Measurements from ENCODE around the gene SERPINE1.

SERPINE1 gene

DNA sequence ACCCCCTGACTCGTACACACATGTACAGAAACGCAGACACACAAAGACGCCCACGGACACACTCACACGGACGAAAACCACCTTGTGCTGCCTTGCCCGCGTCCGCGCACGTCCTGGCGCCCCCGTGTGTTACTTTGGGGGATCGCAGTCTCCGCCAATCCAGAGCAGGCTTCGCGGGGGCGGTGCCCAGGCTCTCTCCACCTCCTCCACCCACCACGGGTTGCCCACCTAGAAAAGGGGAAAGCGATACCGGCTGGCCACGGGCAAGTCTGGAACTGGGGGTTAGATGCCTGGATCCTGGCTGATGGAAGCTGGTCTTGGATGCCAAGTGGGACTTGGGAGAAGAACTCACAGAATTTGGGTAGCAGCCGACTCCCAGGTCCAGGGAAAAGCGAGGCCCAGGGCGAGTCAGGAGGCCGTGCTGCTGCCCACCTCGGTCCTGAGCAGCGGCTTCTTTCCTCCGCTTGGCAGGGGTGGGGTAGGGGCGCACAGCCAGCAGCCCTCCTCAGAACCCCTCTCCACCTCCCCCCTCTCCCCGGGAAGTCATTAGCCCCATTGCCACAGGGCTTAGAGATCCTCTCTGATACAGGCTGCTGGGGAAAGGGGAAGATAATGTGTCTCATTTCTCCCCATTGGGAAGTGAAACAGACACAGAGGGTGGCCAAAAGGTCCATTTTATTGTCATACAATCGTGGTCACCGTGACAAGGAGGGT is 43.1 kb downstream of the SERPINE1 start:
- no peak for TF ChIP-seq GATA1 (IDR thresholded peaks at IDR 0.05; ENCODE audit: low read depth, low read length)
- TF ChIP-seq POLR2A (IDR thresholded peaks at IDR 0.05; ENCODE audit: low read length), result no peak
- DNase-seq, result peak; percentile 65 to 84

DNA sequence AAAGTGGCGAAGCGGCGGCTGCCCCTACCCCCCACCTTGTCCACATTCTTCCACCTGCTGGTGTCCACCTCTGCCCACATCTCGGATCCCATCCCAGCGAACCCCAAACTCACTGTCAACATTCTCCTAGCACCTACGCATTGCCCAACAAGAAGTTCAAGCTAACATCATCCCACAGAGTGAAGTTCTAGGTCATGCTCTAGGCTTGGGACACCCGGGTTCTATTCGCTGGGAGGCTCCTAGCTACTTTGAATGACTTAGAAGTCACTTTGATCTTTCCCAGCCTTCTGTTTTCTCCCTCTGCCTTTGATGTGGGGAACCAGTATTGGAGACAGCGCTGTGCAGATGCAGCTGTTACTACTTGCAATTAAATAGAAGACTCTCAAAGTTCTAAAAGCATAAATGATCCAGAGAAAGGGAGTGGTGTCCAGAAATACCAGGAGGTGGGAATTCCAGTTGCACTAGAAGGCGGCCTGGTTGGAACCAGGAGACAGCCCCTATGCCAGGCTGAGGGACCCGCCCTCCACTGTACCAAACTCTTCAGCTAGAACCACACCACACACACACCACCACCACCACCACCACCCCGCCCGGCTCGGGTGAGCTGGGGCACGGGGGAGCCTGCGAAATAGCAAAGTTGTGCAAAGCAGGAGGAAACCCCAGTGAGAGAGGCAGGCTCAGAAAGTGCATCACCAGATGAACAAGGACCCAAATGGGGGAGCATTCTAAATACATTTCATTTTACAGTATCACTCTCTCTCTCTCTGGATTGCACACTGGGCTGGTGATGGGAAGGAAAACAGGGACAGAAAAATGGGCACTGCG is 43.9 kb downstream of the SERPINE1 start:
- TF ChIP-seq POLR2A (IDR thresholded peaks at IDR 0.05; ENCODE audit: low read length) (no peak), GATA1 (IDR thresholded peaks at IDR 0.05; ENCODE audit: low read depth, low read length) (no peak)
- no peak for DNase-seq

DNA sequence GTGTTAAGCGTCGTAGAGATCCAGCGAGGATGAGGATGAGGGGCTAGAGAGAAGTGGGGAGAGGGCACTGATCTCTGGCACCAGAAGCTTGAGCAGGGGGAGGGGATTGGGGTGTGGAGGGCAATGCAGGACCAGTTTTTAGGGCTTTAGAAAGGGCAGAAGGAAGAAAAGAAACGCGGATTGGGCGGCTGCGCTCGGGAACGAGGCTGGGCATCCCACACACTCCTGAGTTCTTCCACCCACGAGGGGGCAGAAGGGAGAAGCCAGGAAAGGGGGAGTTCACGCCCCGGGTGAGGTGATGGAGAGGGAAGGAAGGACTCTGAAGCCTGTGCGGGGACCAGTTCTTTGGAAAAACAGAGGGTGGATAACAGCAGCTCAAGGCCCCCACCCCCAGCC is 44.5 kb downstream of the SERPINE1 start:
- TF ChIP-seq GATA1 (IDR thresholded peaks at IDR 0.05; ENCODE audit: low read depth, low read length) (no peak), POLR2A (IDR thresholded peaks at IDR 0.05; ENCODE audit: low read length) (no peak)
- DNase-seq, result no peak

DNA sequence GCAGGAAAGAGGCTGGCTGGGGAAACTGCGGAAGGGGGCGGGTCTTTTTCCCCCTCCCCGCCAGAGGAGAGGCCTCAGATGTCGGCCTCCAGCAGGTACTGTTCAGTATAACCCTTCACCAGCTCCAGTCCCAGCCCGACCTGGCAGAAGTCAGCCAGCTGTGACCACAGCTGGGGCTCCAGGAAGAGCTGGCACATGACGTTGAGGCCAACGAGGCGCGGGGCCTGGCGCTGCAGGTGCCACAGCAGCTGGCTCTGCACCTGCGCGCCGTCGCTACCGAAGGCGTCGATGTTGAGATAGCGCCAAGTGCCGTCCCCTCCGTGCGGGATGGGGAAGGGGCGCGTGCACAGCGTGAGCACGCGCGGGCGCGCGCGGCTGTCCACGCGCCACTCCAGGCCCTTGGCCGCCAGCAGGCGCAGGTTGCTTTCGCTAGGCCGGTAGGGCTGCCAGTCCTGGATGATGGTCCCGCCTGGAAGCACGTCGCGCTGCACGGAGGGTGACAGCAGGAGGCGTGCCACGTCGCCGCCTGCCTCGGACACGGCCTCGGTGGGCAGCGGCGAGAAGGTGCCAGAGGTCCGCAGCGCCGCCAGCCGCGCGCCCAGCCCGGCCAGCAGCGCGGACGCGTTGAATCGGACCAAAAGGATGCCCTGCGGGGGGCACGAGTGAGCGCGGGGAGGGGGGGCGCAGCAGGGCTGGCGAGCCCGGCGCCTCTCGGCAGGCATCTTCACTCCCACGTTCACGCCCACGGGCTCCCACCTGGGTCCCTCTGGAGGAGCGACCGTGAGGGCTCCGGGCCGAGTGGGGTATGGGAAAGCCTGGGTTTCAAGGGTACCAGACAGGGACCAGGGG is 45.3 kb downstream of the SERPINE1 start:
- TF ChIP-seq GATA1 (IDR thresholded peaks at IDR 0.05; ENCODE audit: low read depth, low read length) (no peak), POLR2A (IDR thresholded peaks at IDR 0.05; ENCODE audit: low read length) (no peak)
- DNase-seq, result no peak

DNA sequence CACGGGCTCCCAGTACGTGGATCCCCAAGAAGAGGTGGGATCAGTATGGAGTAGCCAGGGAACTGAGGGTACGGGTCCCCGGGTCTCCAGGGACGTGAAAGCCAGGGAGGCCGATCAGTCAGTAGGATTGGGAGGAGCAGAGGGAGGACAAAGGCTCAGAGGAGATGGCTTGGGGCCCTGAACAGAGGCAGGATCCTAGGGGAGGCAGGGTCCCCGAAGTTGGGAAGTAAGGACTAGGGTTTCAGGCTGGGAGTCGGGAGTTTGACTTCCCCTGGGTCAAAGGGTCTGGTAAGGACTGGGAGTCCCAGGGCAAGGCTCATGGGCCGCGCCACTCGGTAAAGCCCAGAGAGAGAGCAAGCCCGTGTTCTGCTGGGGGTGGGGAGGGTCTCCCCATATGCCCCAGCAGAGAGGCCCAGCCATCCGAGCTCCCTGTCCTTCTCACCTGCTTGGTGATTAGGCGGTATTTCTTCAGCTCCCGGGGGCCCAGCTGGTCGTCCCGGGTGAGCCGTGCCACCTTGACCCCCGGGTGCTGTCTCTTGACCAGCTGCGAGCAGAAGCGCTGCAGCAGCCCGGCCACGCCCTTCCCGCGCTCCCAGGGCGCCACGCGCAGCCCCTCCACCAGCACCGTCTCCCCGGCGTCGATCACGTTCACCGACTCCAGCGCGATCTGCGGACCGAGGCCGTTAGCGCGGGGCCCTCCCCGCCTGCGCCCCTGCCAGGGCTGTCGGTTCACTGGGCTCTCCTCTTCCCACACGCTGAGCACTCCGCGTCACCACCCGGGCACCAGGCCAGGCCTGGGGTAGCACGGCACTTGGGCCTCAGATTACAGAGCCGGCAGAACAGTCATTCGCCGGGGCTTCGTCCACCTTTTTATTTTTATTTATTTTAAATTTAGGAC is 46.2 kb downstream of the SERPINE1 start:
- DNase-seq, result peak; percentile 49 to 57
- TF ChIP-seq POLR2A (IDR thresholded peaks at IDR 0.05; ENCODE audit: low read length) (no peak), GATA1 (IDR thresholded peaks at IDR 0.05; ENCODE audit: low read depth, low read length) (no peak)

DNA sequence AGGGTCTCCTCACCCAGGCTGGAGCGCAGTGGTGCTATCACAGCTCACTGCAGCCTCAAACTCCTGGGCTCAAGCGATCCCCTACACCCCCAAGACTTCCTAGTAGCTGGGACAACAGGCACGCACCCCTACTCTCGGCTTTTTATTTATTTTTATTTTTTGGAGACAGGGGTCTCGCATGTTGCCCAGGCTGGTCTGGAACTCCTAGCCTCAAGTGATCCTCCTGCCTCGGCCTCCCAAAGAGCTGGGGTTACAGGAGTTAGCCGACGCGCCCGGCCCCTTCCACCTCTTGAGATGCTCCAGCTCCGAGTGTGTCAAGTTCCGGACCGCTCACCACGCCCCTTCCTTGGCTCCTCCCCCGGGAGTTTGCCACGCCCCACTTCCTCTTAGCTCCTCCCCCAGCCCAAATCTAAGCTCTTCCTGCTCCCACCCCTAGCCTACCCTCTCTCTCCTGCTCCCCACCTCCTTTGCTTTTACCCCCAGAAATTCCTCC is 46.9 kb downstream of the SERPINE1 start:
- TF ChIP-seq GATA1 (IDR thresholded peaks at IDR 0.05; ENCODE audit: low read depth, low read length) (no peak), POLR2A (IDR thresholded peaks at IDR 0.05; ENCODE audit: low read length) (peak; percentile 37)
- DNase-seq, result peak; percentile 60 to 75

DNA sequence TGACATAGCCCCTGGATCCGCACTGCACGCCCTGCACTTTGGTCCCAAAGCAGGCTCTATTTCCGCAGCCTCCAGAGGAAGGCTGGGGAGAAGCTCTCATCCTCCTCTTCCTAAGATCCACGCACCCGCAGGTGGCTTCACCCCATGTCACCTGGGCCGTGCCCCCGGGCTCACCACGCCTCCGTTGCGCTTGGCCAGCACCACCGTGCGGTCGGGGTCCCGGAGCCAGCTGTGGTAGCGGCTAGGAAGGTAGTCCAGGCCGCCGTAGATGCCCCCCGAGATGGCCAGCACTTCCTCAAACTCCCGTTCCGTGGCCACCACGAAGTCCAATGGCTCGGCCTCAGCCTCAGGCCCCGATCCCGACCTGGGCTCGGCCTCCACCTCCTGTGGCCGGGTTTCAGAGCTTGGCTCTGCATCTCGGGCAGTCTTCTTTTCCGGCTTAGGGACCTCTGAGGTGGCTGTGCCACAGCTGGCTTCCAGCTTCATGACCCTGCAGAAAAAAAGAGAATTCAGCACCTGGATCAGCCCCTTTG is 47.5 kb downstream of the SERPINE1 start:
- no peak for DNase-seq
- TF ChIP-seq POLR2A (IDR thresholded peaks at IDR 0.05; ENCODE audit: low read length) (no peak), GATA1 (IDR thresholded peaks at IDR 0.05; ENCODE audit: low read depth, low read length) (no peak)

DNA sequence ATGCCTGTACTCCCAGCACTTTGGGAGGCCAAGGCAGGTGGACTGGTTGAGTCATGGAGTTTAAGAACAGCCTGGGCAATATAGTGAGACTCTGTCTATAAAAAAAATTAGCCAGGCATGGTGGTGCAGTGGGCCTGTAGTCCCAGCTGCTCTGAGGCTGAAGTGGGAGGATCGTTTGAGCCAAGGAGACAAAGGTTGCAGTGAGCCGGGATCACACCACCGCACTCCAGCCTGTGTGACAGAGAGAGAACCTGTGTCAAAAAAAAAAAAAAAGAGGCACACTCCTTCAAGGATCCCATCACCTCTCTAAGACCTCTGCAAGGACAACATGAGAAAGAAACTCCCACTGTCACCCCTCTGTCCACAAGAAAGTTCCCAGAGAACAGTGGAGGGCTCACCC is 48.8 kb downstream of the SERPINE1 start:
- TF ChIP-seq POLR2A (IDR thresholded peaks at IDR 0.05; ENCODE audit: low read length), result no peak
- TF ChIP-seq GATA1 (IDR thresholded peaks at IDR 0.05; ENCODE audit: low read depth, low read length), result no peak
- no peak for DNase-seq

DNA sequence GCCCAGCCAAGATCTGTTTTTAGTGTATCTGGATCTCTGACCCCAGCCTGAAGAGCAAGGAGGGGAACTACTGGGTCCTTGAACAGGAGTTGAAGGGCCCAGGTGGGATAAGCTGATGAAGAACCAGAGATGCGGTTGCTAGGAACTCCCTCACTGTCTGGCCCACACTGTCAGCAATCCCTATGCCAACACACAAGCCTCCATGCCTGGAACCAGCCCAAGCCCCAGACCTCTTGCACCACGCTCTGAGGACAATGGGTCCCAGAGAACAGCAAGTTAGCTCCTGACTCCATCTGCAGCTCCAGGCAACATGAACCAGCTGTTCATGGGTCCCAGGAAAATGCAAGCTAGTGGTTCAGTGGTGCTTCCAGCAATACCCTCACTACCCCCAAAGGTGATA is 50.7 kb downstream of the SERPINE1 start:
- DNase-seq, result no peak
- TF ChIP-seq GATA1 (IDR thresholded peaks at IDR 0.05; ENCODE audit: low read depth, low read length) (no peak), POLR2A (IDR thresholded peaks at IDR 0.05; ENCODE audit: low read length) (no peak)

DNA sequence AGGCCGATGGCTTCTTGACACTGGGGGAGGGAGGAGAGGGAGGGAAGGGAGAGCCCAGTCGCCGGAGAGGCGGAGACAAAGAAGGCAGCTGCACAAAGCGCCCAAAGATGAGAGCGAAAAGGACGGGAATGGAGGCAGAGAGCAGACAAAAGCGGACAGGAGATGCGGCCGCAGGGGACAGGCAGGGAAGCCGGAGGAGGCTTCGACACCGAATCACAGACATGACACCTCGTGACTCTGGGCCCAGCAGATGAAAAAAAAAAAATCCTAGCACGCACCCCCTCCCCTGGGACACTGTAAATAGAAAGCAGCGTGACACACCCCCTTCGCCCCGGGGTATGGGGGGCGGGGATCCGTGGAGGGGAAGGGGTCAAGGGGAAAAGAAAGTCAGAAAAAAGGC is 52.2 kb downstream of the SERPINE1 start:
- no peak for TF ChIP-seq POLR2A (IDR thresholded peaks at IDR 0.05; ENCODE audit: low read length)
- TF ChIP-seq GATA1 (IDR thresholded peaks at IDR 0.05; ENCODE audit: low read depth, low read length), result no peak
- no peak for DNase-seq

DNA sequence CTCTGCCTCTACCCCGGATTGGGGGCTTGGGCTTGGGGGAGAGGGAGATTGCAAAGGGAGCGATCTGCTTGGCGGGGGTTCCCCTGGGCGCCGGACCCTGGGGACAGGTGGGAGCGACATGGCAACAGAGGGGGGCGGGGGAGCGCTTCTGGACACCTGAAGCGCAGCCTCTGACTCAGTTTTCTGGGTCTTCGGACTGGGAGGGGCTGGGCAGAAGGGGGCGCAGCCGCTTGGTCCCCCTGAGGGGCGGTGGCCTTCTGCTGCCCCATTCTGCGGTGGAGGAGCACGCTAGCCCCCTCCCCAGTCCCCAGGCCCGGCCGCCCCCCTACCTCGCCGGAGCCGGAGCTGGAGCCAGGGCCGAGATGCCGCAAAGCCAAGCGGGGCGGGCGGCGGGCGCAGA is 52.8 kb downstream of the SERPINE1 start:
- no peak for DNase-seq
- TF ChIP-seq POLR2A (IDR thresholded peaks at IDR 0.05; ENCODE audit: low read length) (no peak), GATA1 (IDR thresholded peaks at IDR 0.05; ENCODE audit: low read depth, low read length) (no peak)

DNA sequence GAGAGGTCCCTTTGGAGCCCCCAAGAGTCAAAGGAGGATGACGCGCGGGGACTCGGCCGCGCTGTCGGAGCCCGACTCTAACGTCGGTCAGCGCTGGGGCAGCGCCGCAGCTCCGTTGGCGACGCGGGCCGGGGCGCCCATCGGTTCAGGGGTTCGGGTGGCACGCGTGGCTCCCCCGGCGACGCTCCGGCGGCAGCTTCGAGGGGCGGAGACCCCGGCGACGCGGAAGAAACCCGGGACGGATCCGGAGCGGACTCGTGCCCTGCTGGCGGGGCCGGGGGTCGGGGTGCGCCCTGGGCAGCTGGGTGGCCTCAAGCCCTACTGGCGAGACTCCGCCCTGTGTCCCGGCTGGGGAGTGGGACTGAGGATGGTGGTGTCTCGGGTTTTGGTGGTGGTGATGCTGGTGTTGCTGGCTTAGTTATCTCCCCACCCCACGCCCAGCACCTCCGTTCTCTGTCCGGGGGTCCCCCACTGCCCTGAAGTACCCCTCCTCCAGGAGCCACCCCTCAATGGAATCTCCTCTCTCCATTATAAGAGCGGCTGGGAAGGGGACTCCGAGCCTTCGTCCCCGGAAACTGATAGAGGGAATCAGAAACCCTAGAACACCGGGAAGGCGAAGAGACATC is 53.3 kb downstream of the SERPINE1 start, which contains the start of gene NAT16:
NAT16 (minus strand) TSS at position 164 of the 626 bp plus-strand sequence. CDS start 5,486 bp downstream, outside the sequence.
- DNase-seq, result no peak
- no peak for TF ChIP-seq POLR2A (IDR thresholded peaks at IDR 0.05; ENCODE audit: low read length)
- TF ChIP-seq GATA1 (IDR thresholded peaks at IDR 0.05; ENCODE audit: low read depth, low read length), result no peak
